Stimulated activated CD8-positive, alpha-beta memory T cell treated with anti-CD3 and anti-CD28 coated beads, Interleukin-7, amount 100 ng/mL, for 48 hours (primary cell): ENCODE results near the gene LCE7A.

Source experiments
- DNase-seq, 2 donors: peaks; one replicate each; pipeline ENCODE4 v3.0.0-alpha.2; 2020; ENCODE audit warnings: low read depth in 1 of 2; ENCODE audit errors: extremely low read depth in 1 of 2

LCE7A gene

GRCh38 chr1:152859696-152860095 is at the start of gene LCE7A:
Gene LCE7A (plus strand): TSS chr1:152859996. CDS start chr1:152860698, 702 bp downstream.
- no peak for DNase-seq

GRCh38 chr1:152811050-152811449 is 48.7 kb upstream of the LCE7A start:
- no peak for DNase-seq

GRCh38 chr1:152811671-152812070 is 48.1 kb upstream of the LCE7A start, which contains the start of gene LCE1B:
Gene LCE1B (plus strand): TSS chr1:152811971. CDS start chr1:152812447, 476 bp downstream.
- DNase-seq, result no peak

- no peak for DNase-seq
These were observed 42.5 kb upstream of the LCE7A start for GRCh38 chr1:152817309-152817708.

GRCh38 chr1:152823294-152823693 is 36.5 kb upstream of the LCE7A start:
- no peak for DNase-seq

- no peak for DNase-seq
These were observed 34.8 kb upstream of the LCE7A start for GRCh38 chr1:152824964-152825363.

GRCh38 chr1:152827173-152827572 is 32.6 kb upstream of the LCE7A start, which contains the start of gene LCE1A:
Gene LCE1A (plus strand): TSS chr1:152827473. CDS start chr1:152827473, 0 bp downstream.
- DNase-seq, result no peak

GRCh38 chr1:152836870-152837269 is 22.9 kb upstream of the LCE7A start:
- no peak for DNase-seq

- no peak for DNase-seq
These were observed 17.2 kb upstream of the LCE7A start, which contains the start of gene LCE6A for GRCh38 chr1:152842556-152842955. Gene LCE6A (plus strand): TSS chr1:152842856. CDS start chr1:152843521, 665 bp downstream.

- DNase-seq, result no peak
These were observed 4.1 kb upstream of the LCE7A start for GRCh38 chr1:152855661-152856060.

- DNase-seq, result no peak
These were observed 1.7 kb upstream of the LCE7A start for GRCh38 chr1:152858062-152858461.

- DNase-seq, result no peak
These were observed 333 bp downstream of the LCE7A start for GRCh38 chr1:152860129-152860528.

GRCh38 chr1:152861374-152861773 is 1.6 kb downstream of the LCE7A start:
- no peak for DNase-seq

GRCh38 chr1:152864443-152864842 is 4.6 kb downstream of the LCE7A start:
- DNase-seq, result no peak

GRCh38 chr1:152866321-152866720 is 6.5 kb downstream of the LCE7A start:
- DNase-seq, result no peak

GRCh38 chr1:152869808-152870419 is 10.1 kb downstream of the LCE7A start:
- peak; percentile 9 to 24 for DNase-seq

GRCh38 chr1:152870831-152871730 is 11.3 kb downstream of the LCE7A start:
- DNase-seq, result no peak

GRCh38 chr1:152871731-152872126 is 11.9 kb downstream of the LCE7A start:
- no peak for DNase-seq

GRCh38 chr1:152873495-152873894 is 13.7 kb downstream of the LCE7A start:
- no peak for DNase-seq

- DNase-seq, result no peak
These were observed 17.0 kb downstream of the LCE7A start for GRCh38 chr1:152876827-152877226.

- peak in 1 of 2 donors; percentile 5 for DNase-seq
These were observed 18.2 kb downstream of the LCE7A start, which contains the start of gene SMCP for GRCh38 chr1:152878042-152878441. Gene SMCP (plus strand): TSS chr1:152878322. CDS start chr1:152884423, 6,101 bp downstream.
